Measurements from ENCODE around the gene LATS2. TPM values are rescaled to one million over a fixed set of nuclear protein-coding genes. Genes with fewer than 3 reads are reported as not detected.
"Not testable (repeated sequence)": the region's sequence is repeated elsewhere in the genome, so short reads cannot be mapped to it uniquely, and the experiment has no call there.

The LATS2 gene
- total RNA-seq, 1 donor from 2014 or later: 29.8 TPM

- no peak overlapping the region for H3K27ac Mint-ChIP-seq (ENCODE audit: unreplicated experiment)
Measured at GRCh38 chr13:20967340-20967739, 94.0 kb downstream of the LATS2 start.

GRCh38 chr13:20964904-20965303, 96.5 kb downstream of the LATS2 start:
- Mint-ChIP-seq H3K36me3 (ENCODE audit: low read depth, unreplicated experiment) (no peaks in the 10 kb centered on the region), H3K27me3 (ENCODE audit: unreplicated experiment) (no peaks in the 10 kb centered on the region)
- TF ChIP-seq CTCF (IDR thresholded peaks at IDR 0.05; ENCODE audit: unreplicated experiment): no peak

More at GRCh38 chr13:20967340-20967739, 94.0 kb downstream of the LATS2 start:
- Mint-ChIP-seq H3K27me3 (ENCODE audit: unreplicated experiment) (no peaks in the 10 kb centered on the region), H3K9me3 (ENCODE audit: unreplicated experiment) (no peaks in the 10 kb centered on the region), H3K4me1 (ENCODE audit: unreplicated experiment) (no peaks in the 10 kb centered on the region), H3K4me3 (ENCODE audit: unreplicated experiment) (no peak overlapping the region), H3K36me3 (ENCODE audit: low read depth, unreplicated experiment) (peaks cover 5% of the 10 kb centered on the region)
- no peak for DNase-seq (ENCODE audit: low spot score)
- no peak for TF ChIP-seq CTCF (IDR thresholded peaks at IDR 0.05; ENCODE audit: unreplicated experiment)

GRCh38 chr13:20961663-20962062, 99.7 kb downstream of the LATS2 start:
- not testable (repeated sequence) for H3K27ac Mint-ChIP-seq (ENCODE audit: unreplicated experiment); H3K4me1 Mint-ChIP-seq (ENCODE audit: unreplicated experiment); DNase-seq (ENCODE audit: low spot score); H3K27me3 Mint-ChIP-seq (ENCODE audit: unreplicated experiment); H3K9me3 Mint-ChIP-seq (ENCODE audit: unreplicated experiment); H3K4me3 Mint-ChIP-seq (ENCODE audit: unreplicated experiment); H3K36me3 Mint-ChIP-seq (ENCODE audit: low read depth, unreplicated experiment)

More at GRCh38 chr13:20964904-20965303, 96.5 kb downstream of the LATS2 start:
- Mint-ChIP-seq H3K4me3 (ENCODE audit: unreplicated experiment) (no peak overlapping the region), H3K4me1 (ENCODE audit: unreplicated experiment) (peaks cover 4% of the 10 kb centered on the region), H3K27ac (ENCODE audit: unreplicated experiment) (no peak overlapping the region), H3K9me3 (ENCODE audit: unreplicated experiment) (no peaks in the 10 kb centered on the region)
- no peak for DNase-seq (ENCODE audit: low spot score)

DNA sequence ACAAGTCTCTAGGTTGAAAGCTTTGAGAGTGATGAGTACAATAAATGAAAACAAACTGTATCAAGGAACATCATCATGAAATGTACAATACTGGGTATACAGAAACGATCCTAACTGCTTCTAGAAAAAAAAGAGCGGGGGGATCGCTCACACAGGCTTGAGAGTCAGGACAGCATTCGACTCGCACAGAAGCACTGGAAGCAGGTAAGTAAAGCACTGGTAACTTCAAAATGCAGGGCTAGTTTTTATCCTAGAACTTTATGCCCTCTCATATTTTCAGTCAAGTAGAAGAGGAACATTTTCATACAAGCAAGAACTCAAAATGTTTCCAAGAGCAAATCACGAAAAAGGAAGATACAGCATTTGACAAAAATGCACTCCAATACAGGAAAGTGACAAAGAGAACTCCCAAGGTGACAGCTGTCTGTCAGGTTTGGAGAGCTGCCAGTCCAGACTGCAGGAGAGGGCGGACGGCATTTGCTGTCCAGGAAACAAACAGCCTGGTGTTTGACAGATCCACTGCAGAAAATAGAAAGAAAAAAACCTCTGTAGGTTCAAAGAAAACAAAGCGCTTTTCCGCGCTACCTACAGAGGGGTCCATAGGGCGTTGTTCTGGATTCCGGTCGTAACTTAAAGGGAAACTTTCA, 100.6 kb downstream of the LATS2 start:
- TF ChIP-seq CTCF (IDR thresholded peaks at IDR 0.05; ENCODE audit: unreplicated experiment): no peak
- Mint-ChIP-seq H3K4me3 (ENCODE audit: unreplicated experiment) (no peak overlapping the region), H3K27me3 (ENCODE audit: unreplicated experiment) (no peaks in the 10 kb centered on the region), H3K36me3 (ENCODE audit: low read depth, unreplicated experiment) (no peaks in the 10 kb centered on the region), H3K4me1 (ENCODE audit: unreplicated experiment) (peaks cover 4% of the 10 kb centered on the region), H3K27ac (ENCODE audit: unreplicated experiment) (no peak overlapping the region), H3K9me3 (ENCODE audit: unreplicated experiment) (no peaks in the 10 kb centered on the region)
- no peak for DNase-seq (ENCODE audit: low spot score)

GRCh38 chr13:20957049-20957620, 104.3 kb downstream of the LATS2 start:
- not testable (repeated sequence) for DNase-seq (ENCODE audit: low spot score); H3K36me3 Mint-ChIP-seq (ENCODE audit: low read depth, unreplicated experiment); H3K9me3 Mint-ChIP-seq (ENCODE audit: unreplicated experiment); H3K4me1 Mint-ChIP-seq (ENCODE audit: unreplicated experiment); H3K27me3 Mint-ChIP-seq (ENCODE audit: unreplicated experiment); H3K4me3 Mint-ChIP-seq (ENCODE audit: unreplicated experiment); H3K27ac Mint-ChIP-seq (ENCODE audit: unreplicated experiment)

- no peak for TF ChIP-seq CTCF (IDR thresholded peaks at IDR 0.05; ENCODE audit: unreplicated experiment)
- no peak overlapping the region for H3K4me3 Mint-ChIP-seq (ENCODE audit: unreplicated experiment)
- no peaks in the 10 kb centered on the region for H3K36me3 Mint-ChIP-seq (ENCODE audit: low read depth, unreplicated experiment)
- H3K9me3 Mint-ChIP-seq (ENCODE audit: unreplicated experiment): no peaks in the 10 kb centered on the region
- no peak for DNase-seq (ENCODE audit: low spot score)
- H3K27me3 Mint-ChIP-seq (ENCODE audit: unreplicated experiment): peaks cover 3% of the 10 kb centered on the region
- H3K4me1 Mint-ChIP-seq (ENCODE audit: unreplicated experiment): peaks cover 3% of the 10 kb centered on the region
- H3K27ac Mint-ChIP-seq (ENCODE audit: unreplicated experiment): no peak overlapping the region
Measured at GRCh38 chr13:20955496-20955895, 105.9 kb downstream of the LATS2 start.
